HepG2 (cell line): ENCODE results near the gene TST. TPM values are rescaled to one million over a fixed set of nuclear protein-coding genes. Genes with fewer than 3 reads are reported as not detected.

Experiments used
- E2F1 ChIP-seq: sonication (generic); formaldehyde crosslinking; IDR thresholded peaks from 2 replicates; pipeline ENCODE4 v1.5.0; 2020; ENCODE audit warnings: missing genetic modification reagents
- FOXA3 ChIP-seq: IDR thresholded peaks from 2 replicates; pipeline ENCODE4 v1.6.1; 2016; ENCODE audit warnings: missing genetic modification reagents, missing compliant biosample characterization
- HINFP ChIP-seq: sonication (generic); formaldehyde crosslinking; IDR thresholded peaks from 2 replicates; pipeline ENCODE4 v1.4.0; 2020; ENCODE audit warnings: low read depth, mild to moderate bottlenecking, missing genetic modification reagents
- HNF1A ChIP-seq, 2 experiments: sonication (generic) in 1 of 2; formaldehyde crosslinking in 1 of 2; IDR thresholded peaks; 2 replicates each; pipeline versions ENCODE4 v1.4.0 to v1.6.1; 2016 to 2020; ENCODE audit warnings: borderline replicate concordance in 1 of 2, low read depth in 1 of 2, mild to moderate bottlenecking in 1 of 2, missing genetic modification reagents in 1 of 2
- PAX8 ChIP-seq: sonication (generic); formaldehyde crosslinking; IDR thresholded peaks from 2 replicates; pipeline ENCODE4 v1.8.0; 2022; ENCODE audit warnings: mild to moderate bottlenecking, missing genetic modification reagents, borderline replicate concordance
- RERE ChIP-seq: IDR thresholded peaks from 2 replicates; pipeline ENCODE4 v1.6.1; 2016; ENCODE audit warnings: low read depth, missing genetic modification reagents, missing compliant biosample characterization
- STAG1 ChIP-seq: sonication (generic); formaldehyde crosslinking; IDR thresholded peaks from 2 replicates; pipeline ENCODE4 v1.4.0; 2020; ENCODE audit warnings: missing genetic modification reagents
- TAF1 ChIP-seq: sonication (generic); formaldehyde crosslinking; IDR thresholded peaks from 2 replicates; pipeline ENCODE4 v1.4.0; 2020; ENCODE audit warnings: missing genetic modification reagents
- TEAD2 ChIP-seq: sonication (generic); formaldehyde crosslinking; IDR thresholded peaks from 2 replicates; pipeline ENCODE4 v1.9.0; 2021; ENCODE audit warnings: missing genetic modification reagents
- USF2 ChIP-seq, 2 experiments: sonication (generic) in 1 of 2; formaldehyde crosslinking in 1 of 2; IDR thresholded peaks; 2 replicates each; pipeline versions ENCODE4 v1.5.1 to v1.6.1; 2011 to 2020; ENCODE audit warnings: borderline replicate concordance in 1 of 2, low read depth in 1 of 2, low read length in 1 of 2, mild to moderate bottlenecking in 1 of 2, missing genetic modification reagents in 1 of 2, moderate library complexity in 1 of 2
- ZFP37 ChIP-seq: sonication (generic); formaldehyde crosslinking; IDR thresholded peaks from 2 replicates; pipeline ENCODE4 v1.4.0; 2020; ENCODE audit warnings: missing genetic modification reagents, borderline replicate concordance
- ZNF33B ChIP-seq: sonication (generic); formaldehyde crosslinking; IDR thresholded peaks from 2 replicates; pipeline ENCODE4 v1.5.1; 2020; ENCODE audit warnings: mild to moderate bottlenecking, missing genetic modification reagents
- ZNF547 ChIP-seq: sonication (generic); formaldehyde crosslinking; IDR thresholded peaks from 2 replicates; pipeline ENCODE4 v1.5.1; 2020; ENCODE audit warnings: mild to moderate bottlenecking, missing genetic modification reagents
- ZNF850 ChIP-seq: sonication (generic); formaldehyde crosslinking; conservative IDR thresholded peaks from 2 replicates; pipeline ENCODE4 v1.9.0; 2021; ENCODE audit warnings: mild to moderate bottlenecking, missing genetic modification reagents
- polyA plus RNA-seq, 8 experiments: library from polyadenylated mRNA; depleted of rRNA in 3 of 8; stranded (reverse) in 7 of 8; unstranded in 1 of 8; fragments of >200 nt; fragmentation: Illumina TruSeq in 4 of 8; extraction: Trizol in 4 of 8; gene quantifications; 2 replicates each; pipeline versions ENCODE4 v1.2.1 to v1.2.3, GENCODE V29; 2011 to 2016; ENCODE audit warnings: low read depth in 4 of 8, missing spikeins in 1 of 8, mixed read lengths in 1 of 8; ENCODE audit not compliant: insufficient read depth in 1 of 8
- total RNA-seq, 5 experiments: library from RNA; depleted of rRNA; stranded (reverse); fragments of >200 nt; fragmentation: Illumina TruSeq; extraction: Trizol; gene quantifications; 2 replicates each; pipeline ENCODE4 v1.2.3, GENCODE V29; 2016; ENCODE audit warnings: low read depth in 1 of 5

TST gene
- total and polyA plus RNA-seq, 2 of the 13 experiments (the other 11 are each of a cell fraction or from before 2014, with no cell fraction given): 44.6 to 63.6 TPM

- TF ChIP-seq ZNF850 (no peak), RERE (CRISPR knock-in tag) (no peak), HINFP (CRISPR knock-in tag) (no peak), ZNF547 (CRISPR knock-in tag) (no peak), HNF1A (IDR thresholded peaks at IDR 0.05; ENCODE audit: low read depth) (no peak), HNF1A (CRISPR knock-in tag; IDR thresholded peaks at IDR 0.05; ENCODE audit: borderline replicate concordance) (no peak; the same call in 1 of the 2 replicates), ZFP37 (CRISPR knock-in tag) (no peak), TAF1 (CRISPR knock-in tag) (no peak), TEAD2 (no peak), ZNF33B (CRISPR knock-in tag) (no peak), STAG1 (no peak), USF2 (IDR thresholded peaks at IDR 0.05; ENCODE audit: low read depth, low read length) (no peak), USF2 (CRISPR knock-in tag; IDR thresholded peaks at IDR 0.05; ENCODE audit: borderline replicate concordance) (no peak), FOXA3 (CRISPR knock-in tag) (peak; percentile 69), E2F1 (no peak), PAX8 (CRISPR knock-in tag) (no peak)
Measured at GRCh38 chr22:37018815-37019308, 385 bp downstream of the TST start (continued).
